Endodermal cell (in vitro differentiated cells): ENCODE results near the gene CORO2A. TPM values are rescaled to one million over a fixed set of nuclear protein-coding genes. Genes with fewer than 3 reads are reported as not detected.

Experiments used
- DNase-seq: peaks from one replicate; pipeline ENCODE4 v3.0.0-alpha.2; 2017
- H3K27ac ChIP-seq: 2 replicates; pipeline ENCODE4 v1.5.1; 2013; ENCODE audit warnings: mild to moderate bottlenecking, low read depth, low read length, moderate library complexity
- H3K27me3 ChIP-seq: 2 replicates; pipeline ENCODE4 v1.6.1; 2013; ENCODE audit warnings: mild to moderate bottlenecking, low read length, moderate library complexity; ENCODE audit not compliant: insufficient read depth, control insufficient read depth, poor library complexity, severe bottlenecking
- H3K36me3 ChIP-seq: 2 replicates; pipeline ENCODE4 v1.7.0; 2013; ENCODE audit warnings: mild to moderate bottlenecking, low read length, moderate library complexity; ENCODE audit not compliant: control insufficient read depth, insufficient read depth
- H3K4me1 ChIP-seq: one replicate; pipeline ENCODE4 v1.7.0; 2013; ENCODE audit warnings: low read length; ENCODE audit not compliant: control insufficient read depth, insufficient read depth
- H3K4me3 ChIP-seq: 2 replicates; pipeline ENCODE4 v1.5.1; 2013; ENCODE audit warnings: mild to moderate bottlenecking, low read length, moderate library complexity
- H3K9ac ChIP-seq: 2 replicates; pipeline ENCODE4 v1.6.1; 2013; ENCODE audit warnings: mild to moderate bottlenecking, low read length, moderate library complexity; ENCODE audit not compliant: poor library complexity, severe bottlenecking; ENCODE audit errors: extremely low read depth
- H3K9me3 ChIP-seq: 2 replicates; pipeline ENCODE4 v1.6.1; 2013; ENCODE audit warnings: mild to moderate bottlenecking, low read length, moderate library complexity; ENCODE audit not compliant: control insufficient read depth
- H3K27ac Mint-ChIP-seq: 2 replicates; pipeline ENCODE4 v1.8.0; 2020; ENCODE audit warnings: mixed read lengths
- H3K27me3 Mint-ChIP-seq: 2 replicates; pipeline ENCODE4 v1.8.0; 2021; ENCODE audit warnings: mild to moderate bottlenecking, mixed read lengths; ENCODE audit not compliant: insufficient read depth
- H3K36me3 Mint-ChIP-seq: 2 replicates; pipeline ENCODE4 v1.8.0; 2020; ENCODE audit warnings: low read depth, mixed read lengths
- H3K4me1 Mint-ChIP-seq: 2 replicates; pipeline ENCODE4 v1.8.0; 2020; ENCODE audit warnings: mixed read lengths
- H3K4me3 Mint-ChIP-seq: 2 replicates; pipeline ENCODE4 v1.8.0; 2020; ENCODE audit warnings: mild to moderate bottlenecking, moderate library complexity, mixed read lengths
- H3K9me3 Mint-ChIP-seq: 2 replicates; pipeline ENCODE4 v1.8.0; 2020; ENCODE audit warnings: mild to moderate bottlenecking, mixed read lengths
- CTCF ChIP-seq: fragments of 200-600 bp; sonication (generic); conservative IDR thresholded peaks from 2 replicates; pipeline ENCODE4 v1.5.0; 2021; ENCODE audit warnings: antibody characterized with exemption, mild to moderate bottlenecking
- WGBS, 2 experiments: methylation state at CpG; one replicate each; pipeline versions ENCODE4 v1.1.5 to v1.1.7; 2013; ENCODE audit warnings: missing lambda C conversion rate in 2 of 2, mixed read lengths in 1 of 2; ENCODE audit not compliant: insufficient coverage in 1 of 2, insufficient read length in 1 of 2; 5-methylcytosine and 5-hydroxymethylcytosine counted together
- total RNA-seq, 2 donors: library from RNA; stranded (reverse); fragmentation: NEBNext Ultra II Directional in 1 of 2; extraction: Animal tissue kit (Norgen Biotek cat#: 25700) in 1 of 2; gene quantifications; 2 replicates in 1 of 2; 3 replicates in 1 of 2; pipeline ENCODE4 v1.2.1, GENCODE V29; 2021

CORO2A gene
- total RNA-seq, 2 donors from 2014 or later, result 21.0 to 22.8 TPM

DNA sequence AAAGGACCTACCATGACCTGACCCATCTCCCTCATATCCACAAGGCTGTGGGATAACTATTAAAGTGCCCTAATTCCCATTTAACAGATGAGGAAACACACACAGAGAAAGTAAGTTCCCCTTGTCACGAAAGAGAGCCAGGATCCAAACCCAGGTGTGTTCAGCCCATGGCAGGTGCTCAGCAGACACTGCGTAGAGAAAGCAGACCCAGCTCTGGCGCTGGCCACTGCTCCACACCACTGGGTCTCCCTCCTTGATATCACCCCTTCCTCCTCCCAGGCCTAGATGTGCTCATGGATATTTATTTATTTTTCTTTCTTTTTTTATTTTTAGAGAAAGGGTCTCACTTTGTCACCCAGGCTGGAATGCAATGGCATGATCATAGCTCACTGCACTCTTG, 24.0 kb upstream of the CORO2A start:
- Mint-ChIP-seq H3K9me3 (no peaks in the 10 kb centered on the region), H3K27ac (peak overlapping the region; percentile 35), H3K27me3 (no peaks in the 10 kb centered on the region), H3K4me3 (no peak overlapping the region), H3K4me1 (no peaks in the 10 kb centered on the region), H3K36me3 (peaks cover 51% of the 10 kb centered on the region)
- H3K27ac ChIP-seq, result no peak overlapping the region
- no peaks in the 10 kb centered on the region for H3K4me1 ChIP-seq
- H3K9me3 ChIP-seq, result no peaks in the 10 kb centered on the region
- no peak overlapping the region for H3K4me3 ChIP-seq
- no peaks in the 10 kb centered on the region for H3K27me3 ChIP-seq
- no peak for TF ChIP-seq CTCF
- no peak for DNase-seq
- H3K9ac ChIP-seq, result no peak overlapping the region
- WGBS, 2 experiments, result 50 to 89% methylated on average over 1 to 3 of the region's 3 CpGs
- H3K36me3 ChIP-seq, result peaks cover 26% of the 10 kb centered on the region

- no peaks in the 10 kb centered on the region for H3K4me1 Mint-ChIP-seq
- Histone ChIP-seq H3K27me3 (no peaks in the 10 kb centered on the region), H3K36me3 (peaks cover 26% of the 10 kb centered on the region), H3K9ac (no peak overlapping the region), H3K4me1 (no peaks in the 10 kb centered on the region), H3K4me3 (no peak overlapping the region), H3K9me3 (no peaks in the 10 kb centered on the region), H3K27ac (no peak overlapping the region)
- WGBS, 2 experiments, result 88 to 89% methylated on average over 8 to 9 of the region's 9 CpGs
- H3K27ac Mint-ChIP-seq, result no peak overlapping the region
- peaks cover 46% of the 10 kb centered on the region for H3K36me3 Mint-ChIP-seq
- peak; percentile 77 for DNase-seq
- TF ChIP-seq CTCF, result peak; percentile 78
- H3K9me3 Mint-ChIP-seq, result no peaks in the 10 kb centered on the region
- H3K27me3 Mint-ChIP-seq, result no peaks in the 10 kb centered on the region
- no peak overlapping the region for H3K4me3 Mint-ChIP-seq
Observed at GRCh38 chr9:98215821-98216220, 23.4 kb upstream of the CORO2A start.

- Histone ChIP-seq H3K9me3 (no peaks in the 10 kb centered on the region), H3K36me3 (peaks cover 26% of the 10 kb centered on the region), H3K27ac (no peak overlapping the region), H3K4me1 (no peaks in the 10 kb centered on the region), H3K9ac (no peak overlapping the region), H3K27me3 (no peaks in the 10 kb centered on the region), H3K4me3 (no peak overlapping the region)
- peaks cover 44% of the 10 kb centered on the region for H3K36me3 Mint-ChIP-seq
- H3K27me3 Mint-ChIP-seq, result no peaks in the 10 kb centered on the region
- no peaks in the 10 kb centered on the region for H3K9me3 Mint-ChIP-seq
- no peak overlapping the region for H3K27ac Mint-ChIP-seq
- TF ChIP-seq CTCF, result no peak
- no peak overlapping the region for H3K4me3 Mint-ChIP-seq
- 89 to 100% methylated on average over 3 to 5 of the region's 5 CpGs for WGBS, 2 experiments
- DNase-seq, result no peak
- H3K4me1 Mint-ChIP-seq, result no peaks in the 10 kb centered on the region
Observed at GRCh38 chr9:98215271-98215670, 22.8 kb upstream of the CORO2A start.
